RWPE1 (cell line): Measurements from ENCODE around the gene PSTK.

Experiments
- CTCF ChIA-PET: fragments of 350-600 bp; sonication (Branson Sonifier 250); formaldehyde crosslinking; extraction: SDS; loops from one replicate; lab custom pipeline; 2021; lab: Yijun Ruan, JAX
- POLR2A ChIA-PET: fragments of 400-600 bp; formaldehyde crosslinking; extraction: SDS; loops from one replicate; lab custom pipeline; 2020; ENCODE audit warnings: antibody characterized with exemption; ENCODE audit not compliant: low non-redundant PET; lab: Yijun Ruan, JAX
- DNase-seq: peaks from one replicate; pipeline ENCODE4 v3.0.0; 2012; ENCODE audit warnings: low spot score
- H3K27ac ChIP-seq: fragments of 450-650 bp; 2 replicates; pipeline ENCODE4 v1.5.1; 2017
- CTCF ChIP-seq: fragments of 450-650 bp; conservative IDR thresholded peaks from 2 replicates; pipeline ENCODE4 v1.5.1; 2017; ENCODE audit warnings: low read depth, mild to moderate bottlenecking

Gene PSTK

GRCh38 chr10:123013456-123014419 is 33.5 kb downstream of the PSTK start:
- no peak for TF ChIP-seq CTCF
- ChIA-PET POLR2A (no interaction called here), CTCF (interaction anchor here (0.7 to 1.2 kb wide), 3 partner anchors 22 to 111 kb away, joined by 3 to 6 read pairs (median 4); no protein-coding TSS in a partner anchor)
- H3K27ac ChIP-seq = no peak overlapping the region
- DNase-seq = peak; percentile 22

GRCh38 chr10:123014772-123015171 is 34.6 kb downstream of the PSTK start:
- no peak for DNase-seq
- TF ChIP-seq CTCF = no peak
- POLR2A ChIA-PET = no interaction called here
- H3K27ac ChIP-seq = no peak overlapping the region
- CTCF ChIA-PET = interaction anchor here (0.7 to 1.0 kb wide), 3 partner anchors 9 to 110 kb away, joined by 3 to 6 read pairs (median 4); no protein-coding TSS in a partner anchor

- H3K27ac ChIP-seq = no peak overlapping the region
- ChIA-PET CTCF (no interaction called here), POLR2A (no interaction called here)
- TF ChIP-seq CTCF = no peak
- no peak for DNase-seq
Observed at GRCh38 chr10:123016228-123016627, 36.0 kb downstream of the PSTK start.

- ChIA-PET POLR2A (no interaction called here), CTCF (interaction anchor here (0.6 kb wide), 1 partner anchor 565 kb away, joined by 3 read pairs; no protein-coding TSS in a partner anchor)
- no peak for TF ChIP-seq CTCF
- H3K27ac ChIP-seq = no peak overlapping the region
- DNase-seq = no peak
Observed at GRCh38 chr10:123017421-123018165, 37.4 kb downstream of the PSTK start.

- no peak for DNase-seq
- no peak for TF ChIP-seq CTCF
- ChIA-PET POLR2A (no interaction called here), CTCF (no interaction called here)
- H3K27ac ChIP-seq = no peak overlapping the region
Observed at GRCh38 chr10:123018531-123018930, 38.3 kb downstream of the PSTK start.

- ChIA-PET POLR2A (no interaction called here), CTCF (no interaction called here)
- H3K27ac ChIP-seq = no peak overlapping the region
- TF ChIP-seq CTCF = no peak
- DNase-seq = no peak
Observed at GRCh38 chr10:123019264-123019663, 39.1 kb downstream of the PSTK start.
